Immature natural killer cell (primary cell): ENCODE data around the gene THOC1. TPM values are rescaled to one million over a fixed set of nuclear protein-coding genes. Genes with fewer than 3 reads are reported as not detected.
"Not testable (repeated sequence)": the region's sequence is repeated elsewhere in the genome, so short reads cannot be mapped to it uniquely, and the experiment has no call there.

Source experiments
- DNase-seq, 3 donors: peaks; one replicate each; pipeline ENCODE4 v3.0.0; 2022; ENCODE audit warnings: mixed read lengths in 1 of 3
- H3K27ac Mint-ChIP-seq, 6 donors: one replicate each; pipeline ENCODE4 v1.8.0; 2020; ENCODE audit warnings: mixed read lengths in 6 of 6, mild to moderate bottlenecking in 5 of 6, inconsistent platforms in 4 of 6, moderate library complexity in 3 of 6
- H3K27me3 Mint-ChIP-seq, 3 donors: one replicate each; pipeline ENCODE4 v1.8.0; 2020 to 2021; ENCODE audit warnings: low read depth in 3 of 3, mild to moderate bottlenecking in 3 of 3, mixed read lengths in 3 of 3, moderate library complexity in 3 of 3, inconsistent platforms in 1 of 3
- H3K36me3 Mint-ChIP-seq, 3 donors: one replicate each; pipeline ENCODE4 v1.8.0; 2020; ENCODE audit warnings: mixed read lengths in 3 of 3, inconsistent platforms in 2 of 3, mild to moderate bottlenecking in 2 of 3
- H3K4me1 Mint-ChIP-seq, 2 donors: one replicate each; pipeline ENCODE4 v1.8.0; 2020; ENCODE audit warnings: inconsistent platforms in 2 of 2, mild to moderate bottlenecking in 2 of 2, mixed read lengths in 2 of 2, moderate library complexity in 1 of 2
- H3K4me3 Mint-ChIP-seq, 5 donors: one replicate each; pipeline ENCODE4 v1.8.0; 2020; ENCODE audit warnings: mild to moderate bottlenecking in 5 of 5, mixed read lengths in 5 of 5, inconsistent platforms in 3 of 5, moderate library complexity in 3 of 5
- H3K9me3 Mint-ChIP-seq, 6 donors: one replicate each; pipeline ENCODE4 v1.8.0; 2020; ENCODE audit warnings: mild to moderate bottlenecking in 6 of 6, mixed read lengths in 6 of 6, inconsistent platforms in 4 of 6, moderate library complexity in 3 of 6
- polyA plus RNA-seq, 3 donors: library from polyadenylated mRNA; unstranded; fragments of 300-500 nt; fragmentation: Illumina TruSeq; gene quantifications; one replicate each; pipeline ENCODE4 v1.2.3, GENCODE V29; 2021

THOC1 gene
- polyA plus RNA-seq = 10 to 100 TPM in 2 of 3 donors, 1 to 10 TPM in 1; 7.6 to 20.3 (median 14.7) TPM

DNA sequence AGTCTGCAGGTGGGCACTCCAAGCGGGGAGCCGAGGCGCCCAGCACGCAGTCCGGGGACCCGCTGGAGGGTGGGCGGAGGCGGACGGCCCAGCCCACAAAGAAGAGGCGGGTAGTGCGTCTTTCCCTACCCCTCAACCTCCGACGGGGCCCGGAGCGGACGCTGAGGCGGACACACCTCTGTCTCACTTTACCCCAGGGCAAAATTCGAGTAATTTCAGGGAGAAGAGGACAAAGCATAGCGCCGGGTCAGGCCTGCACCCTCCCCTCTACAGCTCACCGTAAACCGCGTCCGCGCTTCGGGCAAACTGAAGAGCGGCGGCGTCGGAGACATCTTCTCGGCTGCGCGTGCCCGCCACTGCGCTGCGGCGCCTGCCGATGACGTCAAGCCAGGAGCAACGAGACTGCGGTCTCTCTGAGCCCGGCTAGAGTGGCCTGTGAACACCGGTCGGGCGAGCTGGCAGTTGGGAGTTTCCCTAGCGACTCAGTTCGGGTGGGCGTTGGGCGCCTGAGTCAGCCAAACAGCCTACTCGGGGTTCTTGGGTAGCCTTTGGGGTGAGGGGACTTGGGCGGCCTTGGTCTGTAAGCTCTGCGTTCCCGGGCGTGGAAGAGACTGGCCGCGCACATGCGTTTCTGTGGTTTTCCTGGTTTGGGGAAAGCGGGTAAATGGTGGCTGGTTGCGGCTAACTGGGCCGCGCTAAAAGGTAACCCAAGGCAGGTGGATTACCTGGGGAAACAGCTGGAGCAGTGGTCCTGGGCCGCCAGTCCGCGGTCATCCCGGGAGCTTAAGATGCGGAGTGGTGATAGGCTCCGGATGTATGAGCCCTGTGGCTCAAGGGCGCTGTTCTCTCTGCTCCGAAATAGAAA lies at the start of gene THOC1:
Gene THOC1 (minus strand): TSS at position 360 of the 865 bp plus-strand sequence. CDS start 28 bp downstream, at position 332.
- no peaks in the 10 kb centered on the region for H3K9me3 Mint-ChIP-seq
- H3K4me3 Mint-ChIP-seq = peak within 1 kb of the TSS; percentile 97 to 99 (median 98)
- H3K27me3 Mint-ChIP-seq = peaks cover 12 to 16% (median 15%) of the 10 kb centered on the region in 3 donors
- peaks cover 31 to 39% of the 10 kb centered on the region in 2 donors for H3K4me1 Mint-ChIP-seq
- peak within 1 kb of the TSS; percentile 98 to 100 (median 99) for H3K27ac Mint-ChIP-seq
- H3K36me3 Mint-ChIP-seq = peaks cover 4 to 13% (median 5%) of the 10 kb centered on the region in 3 donors
- peak; percentile 93 to 94 (median 94) for DNase-seq

- no peak overlapping the region for H3K27ac Mint-ChIP-seq
- no peaks in the 10 kb centered on the region for H3K9me3 Mint-ChIP-seq
- peaks cover 7 to 9% of the 10 kb centered on the region in 2 donors for H3K4me1 Mint-ChIP-seq
- peaks cover 0 to 6% (median 0%) of the 10 kb centered on the region in 3 donors for H3K27me3 Mint-ChIP-seq
- no peaks in the 10 kb centered on the region for H3K36me3 Mint-ChIP-seq
- no peak for DNase-seq
- no peak overlapping the region for H3K4me3 Mint-ChIP-seq
Observed at GRCh38 chr18:317618-318017, 49.8 kb upstream of the THOC1 start.

DNA sequence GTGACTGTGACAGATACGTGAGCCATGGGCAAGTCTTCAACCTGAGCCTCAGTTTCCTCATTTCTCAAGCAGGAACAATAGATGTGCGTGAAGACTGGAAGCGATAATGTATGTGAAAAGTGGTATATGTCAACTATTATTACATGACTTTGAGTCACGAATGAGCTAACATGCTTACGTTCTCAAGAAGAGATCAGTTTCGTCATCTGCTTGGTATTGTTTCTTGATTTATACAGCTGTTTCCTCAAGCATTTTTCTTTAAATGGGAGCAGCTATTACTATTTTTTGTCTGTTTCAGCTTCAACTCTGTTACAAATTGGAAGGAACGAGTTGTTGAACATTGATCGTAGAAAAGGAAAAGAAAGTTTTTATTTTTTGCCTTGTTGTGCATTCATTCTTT lies 48.5 kb upstream of the THOC1 start:
- H3K27me3 Mint-ChIP-seq = peaks cover 0 to 5% (median 0%) of the 10 kb centered on the region in 3 donors
- no peak overlapping the region for H3K27ac Mint-ChIP-seq
- no peaks in the 10 kb centered on the region for H3K4me1 Mint-ChIP-seq
- H3K4me3 Mint-ChIP-seq = no peak overlapping the region
- H3K36me3 Mint-ChIP-seq = no peaks in the 10 kb centered on the region
- no peaks in the 10 kb centered on the region for H3K9me3 Mint-ChIP-seq
- no peak for DNase-seq

- H3K27me3 Mint-ChIP-seq = peaks cover 2 to 10% (median 7%) of the 10 kb centered on the region in 3 donors
- no peak for DNase-seq
- H3K36me3 Mint-ChIP-seq = no peaks in the 10 kb centered on the region
- no peak overlapping the region for H3K27ac Mint-ChIP-seq
- H3K9me3 Mint-ChIP-seq = no peaks in the 10 kb centered on the region
- H3K4me3 Mint-ChIP-seq = no peak overlapping the region
- no peaks in the 10 kb centered on the region for H3K4me1 Mint-ChIP-seq
Observed at GRCh38 chr18:313931-314330, 46.1 kb upstream of the THOC1 start.

GRCh38 chr18:312415-312814 lies 44.6 kb upstream of the THOC1 start:
- Mint-ChIP-seq H3K36me3 (no peaks in the 10 kb centered on the region), H3K9me3 (no peaks in the 10 kb centered on the region), H3K4me1 (no peaks in the 10 kb centered on the region), H3K4me3 (no peak overlapping the region), H3K27ac (no peak overlapping the region), H3K27me3 (peaks cover 2 to 13% (median 7%) of the 10 kb centered on the region in 3 donors)
- DNase-seq = no peak

DNA sequence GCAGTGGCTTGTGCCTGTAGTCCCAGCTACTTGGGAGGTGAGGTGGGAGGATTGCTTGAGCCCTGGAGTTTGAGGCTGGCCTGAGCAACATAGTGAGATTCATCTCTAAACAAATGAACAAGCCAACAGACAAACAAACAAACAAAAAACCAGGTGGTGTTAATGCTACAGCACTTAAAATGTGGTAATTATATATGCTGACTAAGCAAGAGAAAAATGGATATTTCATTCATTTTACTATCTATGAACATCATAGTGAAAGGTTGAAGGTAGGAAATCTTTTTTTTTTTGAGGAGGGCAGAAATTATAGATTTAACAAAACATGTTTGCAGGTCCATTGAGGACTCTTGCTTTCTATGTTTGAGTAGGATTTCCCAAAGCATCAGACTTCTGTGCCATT lies 42.2 kb upstream of the THOC1 start:
- H3K4me3 Mint-ChIP-seq = no peak overlapping the region

DNA sequence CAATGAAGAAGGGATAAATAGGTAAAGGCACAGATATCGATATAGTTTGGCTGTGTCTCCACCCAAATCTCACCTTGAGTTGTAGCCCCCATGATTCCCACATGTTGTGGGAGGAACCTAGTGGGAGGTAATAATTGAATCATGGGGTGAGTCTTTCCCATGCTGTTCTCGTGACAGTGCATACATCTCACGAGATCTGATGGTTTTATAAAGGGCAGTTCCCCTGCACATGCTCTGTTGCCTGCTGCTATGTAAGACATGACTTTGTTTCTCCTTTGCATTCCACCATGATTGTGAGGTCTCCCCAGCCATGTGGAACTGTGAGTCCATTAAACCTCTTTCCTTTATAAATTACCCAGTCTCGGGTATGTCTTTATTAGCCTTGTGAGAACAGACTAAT lies 40.2 kb upstream of the THOC1 start:
- H3K27ac Mint-ChIP-seq, H3K4me1 Mint-ChIP-seq, H3K4me3 Mint-ChIP-seq, H3K9me3 Mint-ChIP-seq, H3K27me3 Mint-ChIP-seq, H3K36me3 Mint-ChIP-seq, DNase-seq: not testable (repeated sequence)

More for the DNA sequence above, 42.2 kb upstream of the THOC1 start:
- Mint-ChIP-seq H3K27me3 (peaks cover 4 to 10% (median 7%) of the 10 kb centered on the region in 3 donors), H3K4me1 (no peaks in the 10 kb centered on the region), H3K36me3 (no peaks in the 10 kb centered on the region), H3K27ac (no peak overlapping the region), H3K9me3 (no peaks in the 10 kb centered on the region)
- no peak for DNase-seq

DNA sequence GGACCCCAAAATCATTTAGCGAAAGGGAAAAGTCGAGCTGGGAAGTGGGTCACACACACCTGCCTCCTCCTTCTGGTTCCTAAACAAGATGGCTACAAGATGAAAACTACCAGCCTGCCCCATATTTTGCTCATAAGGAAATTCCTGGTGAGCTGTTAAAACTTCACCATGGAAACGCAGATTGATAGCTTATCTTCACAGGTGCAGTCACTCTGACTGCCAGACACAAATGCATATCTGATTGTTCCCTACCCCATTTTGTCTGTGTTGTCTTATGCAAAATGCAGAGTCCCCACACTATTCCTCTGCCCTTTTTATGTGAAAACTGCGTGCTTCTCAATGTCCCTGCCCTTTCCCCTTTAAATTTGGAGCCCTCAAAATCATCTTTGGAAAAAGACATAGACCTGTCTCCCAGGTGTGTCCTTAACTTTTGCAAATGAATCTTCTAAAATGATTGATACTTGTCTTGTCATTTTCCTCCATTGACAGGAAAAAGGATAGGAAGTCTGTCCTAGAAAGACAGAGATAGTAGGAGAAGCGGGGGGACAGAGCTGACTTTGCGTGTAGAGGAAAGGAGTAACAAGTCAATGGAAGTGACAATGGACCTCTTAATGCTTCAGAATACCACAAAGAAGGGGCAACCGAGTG lies 38.9 kb upstream of the THOC1 start:
- Mint-ChIP-seq H3K4me1 (no peaks in the 10 kb centered on the region), H3K9me3 (no peaks in the 10 kb centered on the region), H3K27me3 (peaks cover 4 to 10% (median 7%) of the 10 kb centered on the region in 3 donors)

DNA sequence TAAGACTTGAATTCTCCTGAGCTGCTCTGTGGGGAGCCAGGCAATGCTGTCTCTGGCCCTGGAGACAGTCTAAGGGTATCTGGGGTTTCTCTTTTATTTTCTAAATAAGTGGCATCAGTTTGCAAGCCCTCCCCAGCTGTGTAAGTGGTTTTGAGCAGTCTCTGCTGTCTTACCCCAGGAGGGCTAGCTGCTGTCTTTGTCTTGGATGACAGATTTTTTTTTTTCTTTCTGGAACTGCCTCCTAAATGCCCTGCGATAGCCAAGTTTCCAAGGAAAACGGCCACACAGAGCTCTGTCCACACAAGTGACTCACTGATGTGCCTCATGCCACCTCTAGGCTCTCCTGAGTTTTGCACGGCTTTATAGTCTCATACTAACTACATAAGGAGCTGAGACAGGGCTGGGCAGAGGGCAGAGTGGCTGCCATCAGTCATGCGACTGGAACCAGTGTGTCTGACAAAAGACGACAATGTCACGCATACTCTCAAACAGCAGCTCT lies 37.2 kb upstream of the THOC1 start:
- Mint-ChIP-seq H3K4me3 (no peak overlapping the region), H3K36me3 (no peaks in the 10 kb centered on the region), H3K27me3 (peaks cover 0 to 12% (median 3%) of the 10 kb centered on the region in 3 donors), H3K4me1 (no peaks in the 10 kb centered on the region), H3K9me3 (no peaks in the 10 kb centered on the region), H3K27ac (no peak overlapping the region)
- DNase-seq = no peak

More for the DNA sequence above, 38.9 kb upstream of the THOC1 start:
- DNase-seq = no peak
- H3K27ac Mint-ChIP-seq = no peak overlapping the region
- H3K4me3 Mint-ChIP-seq = no peak overlapping the region
- H3K36me3 Mint-ChIP-seq = no peaks in the 10 kb centered on the region

- Mint-ChIP-seq H3K4me3 (no peak overlapping the region), H3K9me3 (no peaks in the 10 kb centered on the region), H3K4me1 (no peaks in the 10 kb centered on the region), H3K27me3 (peaks cover 0 to 11% (median 3%) of the 10 kb centered on the region in 3 donors), H3K36me3 (no peaks in the 10 kb centered on the region), H3K27ac (no peak overlapping the region)
- no peak for DNase-seq
Observed at GRCh38 chr18:303607-304006, 35.8 kb upstream of the THOC1 start.

GRCh38 chr18:303011-303410 lies 35.2 kb upstream of the THOC1 start:
- no peak overlapping the region for H3K27ac Mint-ChIP-seq
- H3K36me3 Mint-ChIP-seq = no peaks in the 10 kb centered on the region

DNA sequence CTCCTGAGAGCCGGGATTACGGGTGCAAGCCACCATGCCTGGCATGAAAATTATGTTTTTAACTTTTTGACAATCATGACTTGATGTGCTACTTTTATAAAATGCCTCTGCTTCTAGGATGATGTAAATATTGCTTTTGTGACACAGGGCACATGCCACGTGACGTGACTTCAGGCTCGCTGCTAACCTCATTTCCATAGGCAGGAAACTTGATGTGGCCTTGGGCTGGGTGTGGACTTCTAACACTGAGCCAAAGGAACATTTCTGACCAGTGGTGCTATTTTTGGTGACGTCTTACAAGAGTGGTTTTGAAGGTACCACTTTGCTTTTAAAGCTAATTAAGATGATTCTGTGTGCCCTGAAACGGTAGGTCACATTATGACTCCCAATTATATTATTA lies 34.2 kb upstream of the THOC1 start:
- Mint-ChIP-seq H3K36me3 (no peaks in the 10 kb centered on the region), H3K27ac (no peak overlapping the region)

More at GRCh38 chr18:303011-303410, 35.2 kb upstream of the THOC1 start:
- Mint-ChIP-seq H3K4me1 (no peaks in the 10 kb centered on the region), H3K4me3 (no peak overlapping the region), H3K27me3 (peaks cover 0 to 11% (median 3%) of the 10 kb centered on the region in 3 donors), H3K9me3 (no peaks in the 10 kb centered on the region)
- DNase-seq = no peak

DNA sequence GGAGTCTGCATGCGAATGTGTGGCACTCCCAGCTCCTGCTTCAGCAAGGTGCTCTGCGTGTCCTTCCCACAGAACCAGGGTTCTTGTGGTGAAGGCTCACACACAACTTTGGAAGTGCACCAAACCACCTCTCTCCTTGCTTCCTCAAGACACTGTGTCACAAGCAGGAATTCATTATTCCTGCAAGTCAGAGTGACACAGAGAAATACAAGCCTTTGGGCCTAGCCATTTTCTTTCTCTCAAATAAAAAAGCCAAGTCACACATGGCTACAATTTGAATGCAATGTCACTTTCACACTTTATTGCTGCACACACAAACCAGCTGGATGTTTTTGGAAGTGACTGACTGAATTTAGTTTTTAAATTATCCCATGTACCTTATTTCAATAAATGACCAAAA lies 30.1 kb upstream of the THOC1 start:
- Mint-ChIP-seq H3K4me1 (no peaks in the 10 kb centered on the region), H3K27me3 (peaks cover 0 to 9% (median 1%) of the 10 kb centered on the region in 3 donors), H3K36me3 (no peaks in the 10 kb centered on the region), H3K4me3 (no peak overlapping the region), H3K27ac (no peak overlapping the region), H3K9me3 (no peaks in the 10 kb centered on the region)
- DNase-seq = no peak

More for the DNA sequence above, 34.2 kb upstream of the THOC1 start:
- Mint-ChIP-seq H3K27me3 (peaks cover 0 to 11% (median 3%) of the 10 kb centered on the region in 3 donors), H3K4me1 (no peaks in the 10 kb centered on the region), H3K4me3 (peak overlapping the region in 1 of 5 donors; percentile 15), H3K9me3 (no peaks in the 10 kb centered on the region)
- DNase-seq = peak in 1 of 3 donors; percentile 2
